SK-N-SH treated with all-trans-retinoic acid at 6 μM for 48 hours (cell line): ENCODE measurements around the gene KIAA1549.

Experiments used
- ATAC-seq: fragments of 200-7000 bp; cut with Tn5 transposase; 3 replicates; pipeline ENCODE4 v1.9.1; 2020; ENCODE audit warnings: mild to moderate bottlenecking, moderate library complexity
- BACH2 ChIP-seq: fragments of 250-450 bp; sonication (Bioruptor Pico); IDR thresholded peaks from 2 replicates; pipeline ENCODE4 v1.9.0; 2021; ENCODE audit warnings: mild to moderate bottlenecking, borderline replicate concordance
- CSDC2 ChIP-seq: fragments of 250-450 bp; sonication (Bioruptor Pico); IDR thresholded peaks from 2 replicates; pipeline ENCODE4 v1.5.0; 2020; ENCODE audit warnings: mild to moderate bottlenecking, moderate library complexity
- CSRNP3 ChIP-seq: fragments of 250-450 bp; sonication (Bioruptor Pico); IDR thresholded peaks from 2 replicates; pipeline ENCODE4 v1.5.1; 2021; ENCODE audit warnings: mild to moderate bottlenecking, moderate library complexity
- ESRRG ChIP-seq: fragments of 250-450 bp; sonication (Bioruptor Pico); IDR thresholded peaks from 2 replicates; pipeline ENCODE4 v1.6.1; 2021; ENCODE audit warnings: mild to moderate bottlenecking
- GLIS3 ChIP-seq: fragments of 250-450 bp; sonication (Bioruptor Pico); IDR thresholded peaks from 2 replicates; pipeline ENCODE4 v1.5.0; 2020; ENCODE audit warnings: mild to moderate bottlenecking, moderate library complexity
- ISL1 ChIP-seq: fragments of 250-450 bp; sonication (Bioruptor Pico); IDR thresholded peaks from 2 replicates; pipeline ENCODE4 v2.1.2; 2022; ENCODE audit warnings: mild to moderate bottlenecking, moderate library complexity
- OSR1 ChIP-seq: fragments of 250-450 bp; sonication (Bioruptor Pico); IDR thresholded peaks from 2 replicates; pipeline ENCODE4 v1.8.0; 2022; ENCODE audit warnings: moderate library complexity, mild to moderate bottlenecking, inconsistent platforms
- PPARA ChIP-seq: fragments of 250-450 bp; sonication (Bioruptor Pico); IDR thresholded peaks from 2 replicates; pipeline ENCODE4 v1.5.0; 2020; ENCODE audit warnings: mild to moderate bottlenecking, borderline replicate concordance
- RARB ChIP-seq: fragments of 250-450 bp; sonication (Bioruptor Pico); IDR thresholded peaks from 2 replicates; pipeline ENCODE4 v1.8.0; 2021; ENCODE audit warnings: mild to moderate bottlenecking, moderate library complexity
- SNAI2 ChIP-seq: fragments of 250-450 bp; sonication (Bioruptor Pico); IDR thresholded peaks from 2 replicates; pipeline ENCODE4 v1.5.0; 2020; ENCODE audit warnings: mild to moderate bottlenecking, moderate library complexity
- TCF4 ChIP-seq: fragments of 250-450 bp; sonication (Bioruptor Pico); IDR thresholded peaks from 2 replicates; pipeline ENCODE4 v1.8.0; 2021; ENCODE audit warnings: mild to moderate bottlenecking, moderate library complexity, borderline replicate concordance
- TOX ChIP-seq: fragments of 250-450 bp; sonication (Bioruptor Pico); IDR thresholded peaks from 2 replicates; pipeline ENCODE4 v1.8.0; 2021; ENCODE audit warnings: mild to moderate bottlenecking, moderate library complexity, borderline replicate concordance
- TSHZ2 ChIP-seq: fragments of 250-450 bp; sonication (Bioruptor Pico); IDR thresholded peaks from 2 replicates; pipeline ENCODE4 v1.5.0; 2020; ENCODE audit warnings: mild to moderate bottlenecking, moderate library complexity
- ZC3H10 ChIP-seq: fragments of 250-450 bp; sonication (Bioruptor Pico); IDR thresholded peaks from 2 replicates; pipeline ENCODE4 v1.5.1; 2021; ENCODE audit warnings: mild to moderate bottlenecking, moderate library complexity
- ZFP3 ChIP-seq: fragments of 250-450 bp; sonication (Bioruptor Pico); IDR thresholded peaks from 2 replicates; pipeline ENCODE4 v1.5.0; 2020; ENCODE audit warnings: mild to moderate bottlenecking, moderate library complexity
- ZNF565 ChIP-seq: fragments of 450-650 bp; formaldehyde crosslinking; conservative IDR thresholded peaks from 2 replicates; pipeline ENCODE4 v1.5.0; 2020; ENCODE audit warnings: low read depth, mild to moderate bottlenecking, moderate library complexity
- ZNF70 ChIP-seq: fragments of 450-650 bp; formaldehyde crosslinking; IDR thresholded peaks from 2 replicates; pipeline ENCODE4 v1.5.0; 2020; ENCODE audit warnings: mild to moderate bottlenecking, moderate library complexity
- ZNF8 ChIP-seq: fragments of 450-650 bp; formaldehyde crosslinking; IDR thresholded peaks from 2 replicates; pipeline ENCODE4 v1.5.0; 2020; ENCODE audit warnings: mild to moderate bottlenecking, moderate library complexity
- TF ChIP-seq, protein P1 (sequence below): fragments of 250-450 bp; sonication (Bioruptor Pico); IDR thresholded peaks from 2 replicates; pipeline ENCODE4 v1.8.0; 2021; ENCODE audit warnings: low read depth, mild to moderate bottlenecking, moderate library complexity, borderline replicate concordance
- TF ChIP-seq, protein P2 (sequence below): fragments of 250-450 bp; sonication (Bioruptor Pico); IDR thresholded peaks from 2 replicates; pipeline ENCODE4 v1.5.1; 2020; ENCODE audit warnings: low read depth, mild to moderate bottlenecking, moderate library complexity

The KIAA1549 gene

DNA sequence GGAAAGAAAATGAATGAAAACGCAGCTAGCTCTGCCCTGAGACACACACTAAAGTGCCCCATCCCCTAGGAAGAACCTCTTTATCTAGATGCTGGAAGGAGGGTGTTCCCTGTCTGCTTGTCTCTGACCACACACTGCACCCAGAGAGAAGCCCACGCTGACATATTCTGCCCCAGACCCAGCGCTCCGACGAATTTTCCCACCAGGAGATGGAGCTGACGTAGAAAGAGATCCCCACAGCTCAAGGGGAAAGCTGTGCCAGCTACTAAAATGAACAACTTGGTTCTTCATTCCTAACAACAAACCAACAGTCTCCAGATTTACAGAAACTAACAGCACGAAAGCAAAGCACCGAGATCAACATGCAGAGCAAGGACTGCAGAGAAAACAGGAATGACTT lies 73.3 kb downstream of the KIAA1549 start:
- no peak; the same call in 2 of the 3 replicates for ATAC-seq
- TF ChIP-seq ZC3H10 (CRISPR knock-in tag), result no peak
- no peak for TF ChIP-seq ESRRG

DNA sequence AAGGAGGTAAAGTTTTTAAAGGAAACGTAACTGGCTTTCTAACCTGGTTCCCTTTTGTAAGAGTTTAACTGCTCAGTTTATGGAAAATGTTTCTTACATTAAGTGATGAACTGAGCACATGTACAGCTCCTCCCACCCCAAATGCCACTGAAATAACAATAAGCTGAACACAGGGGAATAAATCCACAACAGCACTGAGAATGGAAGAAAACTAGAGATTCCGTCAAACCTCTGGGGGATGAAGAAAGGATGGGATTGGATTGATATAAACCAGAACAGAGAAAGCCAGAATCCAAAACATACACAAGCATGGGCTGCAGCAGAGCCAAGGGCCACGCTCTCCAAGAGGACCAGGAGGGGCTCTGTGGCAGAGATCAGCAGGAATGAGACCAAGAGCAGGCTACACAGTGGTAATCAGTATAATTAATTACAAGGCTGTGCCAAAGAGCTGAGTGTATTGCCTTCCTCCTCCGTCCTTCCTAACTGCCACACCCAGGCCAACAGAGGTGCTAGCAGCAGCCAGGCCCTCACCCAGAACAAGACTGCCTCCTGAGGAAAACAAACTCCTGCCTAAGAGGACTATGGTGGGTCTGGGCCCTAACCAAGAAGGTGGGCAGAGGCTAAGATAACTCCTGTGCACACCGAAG lies 73.9 kb downstream of the KIAA1549 start:
- no peak for ATAC-seq
- TF ChIP-seq ESRRG (no peak), TSHZ2 (CRISPR knock-in tag) (no peak), ZNF8 (CRISPR knock-in tag) (no peak), ZFP3 (no peak), BACH2 (no peak)
- TF ChIP-seq, protein P1, sequence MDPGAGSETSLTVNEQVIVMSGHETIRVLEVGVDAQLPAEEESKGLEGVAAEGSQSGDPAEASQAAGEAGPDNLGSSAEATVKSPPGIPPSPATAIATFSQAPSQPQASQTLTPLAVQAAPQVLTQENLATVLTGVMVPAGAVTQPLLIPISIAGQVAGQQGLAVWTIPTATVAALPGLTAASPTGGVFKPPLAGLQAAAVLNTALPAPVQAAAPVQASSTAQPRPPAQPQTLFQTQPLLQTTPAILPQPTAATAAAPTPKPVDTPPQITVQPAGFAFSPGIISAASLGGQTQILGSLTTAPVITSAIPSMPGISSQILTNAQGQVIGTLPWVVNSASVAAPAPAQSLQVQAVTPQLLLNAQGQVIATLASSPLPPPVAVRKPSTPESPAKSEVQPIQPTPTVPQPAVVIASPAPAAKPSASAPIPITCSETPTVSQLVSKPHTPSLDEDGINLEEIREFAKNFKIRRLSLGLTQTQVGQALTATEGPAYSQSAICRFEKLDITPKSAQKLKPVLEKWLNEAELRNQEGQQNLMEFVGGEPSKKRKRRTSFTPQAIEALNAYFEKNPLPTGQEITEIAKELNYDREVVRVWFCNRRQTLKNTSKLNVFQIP, result no peak
- TF ChIP-seq, protein P2, sequence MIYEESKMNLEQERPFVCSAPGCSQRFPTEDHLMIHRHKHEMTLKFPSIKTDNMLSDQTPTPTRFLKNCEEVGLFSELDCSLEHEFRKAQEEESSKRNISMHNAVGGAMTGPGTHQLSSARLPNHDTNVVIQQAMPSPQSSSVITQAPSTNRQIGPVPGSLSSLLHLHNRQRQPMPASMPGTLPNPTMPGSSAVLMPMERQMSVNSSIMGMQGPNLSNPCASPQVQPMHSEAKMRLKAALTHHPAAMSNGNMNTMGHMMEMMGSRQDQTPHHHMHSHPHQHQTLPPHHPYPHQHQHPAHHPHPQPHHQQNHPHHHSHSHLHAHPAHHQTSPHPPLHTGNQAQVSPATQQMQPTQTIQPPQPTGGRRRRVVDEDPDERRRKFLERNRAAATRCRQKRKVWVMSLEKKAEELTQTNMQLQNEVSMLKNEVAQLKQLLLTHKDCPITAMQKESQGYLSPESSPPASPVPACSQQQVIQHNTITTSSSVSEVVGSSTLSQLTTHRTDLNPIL (CRISPR knock-in tag), result no peak

DNA sequence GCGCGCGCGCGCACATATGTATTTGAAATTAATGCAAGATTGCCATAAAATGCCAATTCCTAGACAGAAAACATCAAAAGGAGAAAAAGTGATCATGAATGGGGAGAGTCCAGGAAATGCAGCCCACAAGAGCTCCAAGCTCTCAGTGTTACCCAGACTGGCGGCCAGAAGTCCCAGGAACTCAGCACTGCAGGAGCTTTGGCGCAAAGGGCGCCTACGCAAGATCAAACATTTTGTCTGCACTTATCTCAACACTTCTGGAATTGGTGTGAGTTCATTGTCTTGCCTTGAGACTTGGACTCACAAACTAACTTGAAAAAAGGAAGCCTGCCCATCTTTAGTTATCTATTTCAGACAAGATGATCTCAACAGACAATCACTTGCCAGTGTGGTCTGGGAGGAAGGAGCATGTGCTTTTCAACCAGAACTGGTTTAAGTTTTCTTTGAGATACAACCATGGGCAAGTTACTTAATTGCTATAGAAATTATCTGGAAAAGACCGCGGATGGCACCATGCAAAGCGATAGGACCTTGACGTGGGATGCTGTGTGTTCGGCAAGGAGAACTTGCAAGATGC lies 77.2 kb downstream of the KIAA1549 start:
- no peak for ATAC-seq
- TF ChIP-seq, protein P2 (CRISPR knock-in tag), result no peak

GRCh38 chr7:138903186-138903820 lies 77.9 kb downstream of the KIAA1549 start:
- ATAC-seq, result no peak
- TF ChIP-seq SNAI2, result no peak
- TF ChIP-seq CSRNP3 (CRISPR knock-in tag), result no peak
- TF ChIP-seq BACH2, result no peak
- TF ChIP-seq CSDC2, result no peak
- TF ChIP-seq ZNF70 (CRISPR knock-in tag), result no peak
- no peak for TF ChIP-seq ISL1
- TF ChIP-seq TCF4, result no peak
- no peak for TF ChIP-seq RARB (CRISPR knock-in tag)
- TF ChIP-seq, protein P2 (CRISPR knock-in tag), result no peak
- TF ChIP-seq GLIS3, result no peak
- no peak for TF ChIP-seq TSHZ2 (CRISPR knock-in tag)
- TF ChIP-seq PPARA, result no peak
- TF ChIP-seq OSR1, result no peak
- no peak for TF ChIP-seq ZNF565 (CRISPR knock-in tag)
- no peak for TF ChIP-seq ESRRG
- TF ChIP-seq ZFP3, result no peak
- TF ChIP-seq, protein P1, result no peak
- no peak for TF ChIP-seq TOX (CRISPR knock-in tag)
